H9 (cell line): Measurements from ENCODE around the gene ASB8. TPM values are rescaled to one million over a fixed set of nuclear protein-coding genes. Genes with fewer than 3 reads are reported as not detected.

ENCODE experiments used
- DNase-seq: peaks from one replicate; pipeline ENCODE4 v3.0.0-alpha.2; 2017
- H2AFZ ChIP-seq: one replicate; pipeline ENCODE4 v1.6.1; 2013; ENCODE audit warnings: mild to moderate bottlenecking, low read length, control low read depth, moderate library complexity
- H2AK5ac ChIP-seq: 2 replicates; pipeline ENCODE4 v1.6.1; 2013; ENCODE audit warnings: low read length, control low read depth, mixed read lengths; ENCODE audit not compliant: insufficient read length
- H2BK120ac ChIP-seq: one replicate; pipeline ENCODE4 v1.6.1; 2013; ENCODE audit warnings: low read depth, mild to moderate bottlenecking, low read length, control low read depth, inconsistent platforms; ENCODE audit not compliant: poor library complexity, severe bottlenecking
- H2BK12ac ChIP-seq: 2 replicates; pipeline ENCODE4 v1.6.1; 2013; ENCODE audit warnings: low read length, control low read depth, mixed read lengths, low read depth; ENCODE audit not compliant: insufficient read length
- H2BK15ac ChIP-seq: 2 replicates; pipeline ENCODE4 v1.6.1; 2013; ENCODE audit warnings: low read depth, low read length, control low read depth
- H2BK20ac ChIP-seq: one replicate; pipeline ENCODE4 v1.6.1; 2013; ENCODE audit warnings: low read depth, mild to moderate bottlenecking, low read length, control low read depth, inconsistent platforms; ENCODE audit not compliant: poor library complexity, severe bottlenecking
- H2BK5ac ChIP-seq: 2 replicates; pipeline ENCODE4 v1.6.1; 2013; ENCODE audit warnings: low read length, control low read depth, mixed read lengths; ENCODE audit not compliant: insufficient read length
- H3K14ac ChIP-seq: 2 replicates; pipeline ENCODE4 v1.6.1; 2013; ENCODE audit warnings: low read length, control low read depth; ENCODE audit not compliant: insufficient read depth
- H3K18ac ChIP-seq: 2 replicates; pipeline ENCODE4 v1.6.1; 2013; ENCODE audit warnings: low read depth, mild to moderate bottlenecking, mixed read lengths, low read length, control low read depth; ENCODE audit not compliant: insufficient read length
- H3K23ac ChIP-seq: 2 replicates; pipeline ENCODE4 v1.6.1; 2013; ENCODE audit warnings: low read length, control low read depth, mixed read lengths, low read depth; ENCODE audit not compliant: insufficient read length
- H3K23me2 ChIP-seq: 2 replicates; pipeline ENCODE4 v1.6.1; 2013; ENCODE audit warnings: low read depth, mild to moderate bottlenecking, mixed read lengths, low read length, control low read depth; ENCODE audit not compliant: insufficient read length, poor library complexity, severe bottlenecking
- H3K27ac ChIP-seq: 2 replicates; pipeline ENCODE4 v1.5.1; 2013; ENCODE audit warnings: low read length, control low read depth, mixed read lengths, low read depth; ENCODE audit not compliant: insufficient read length
- H3K27me3 ChIP-seq: 2 replicates; pipeline ENCODE4 v1.6.1; 2013; ENCODE audit warnings: low read length, control low read depth, inconsistent platforms; ENCODE audit not compliant: insufficient read depth
- H3K4ac ChIP-seq: 2 replicates; pipeline ENCODE4 v1.6.1; 2013; ENCODE audit warnings: low read depth, mild to moderate bottlenecking, control low read depth, inconsistent platforms, low read length, moderate library complexity
- H3K4me1 ChIP-seq: 2 replicates; pipeline ENCODE4 v1.6.1; 2013; ENCODE audit warnings: low read length, control low read depth, inconsistent platforms; ENCODE audit not compliant: insufficient read depth
- H3K4me2 ChIP-seq: 2 replicates; pipeline ENCODE4 v1.6.1; 2013; ENCODE audit warnings: low read length, control low read depth, mixed read lengths; ENCODE audit not compliant: insufficient read length, insufficient read depth
- H3K56ac ChIP-seq: 2 replicates; pipeline ENCODE4 v1.6.1; 2013; ENCODE audit warnings: low read depth, mild to moderate bottlenecking, mixed read lengths, low read length, control low read depth; ENCODE audit not compliant: insufficient read length
- H3K79me1 ChIP-seq: 2 replicates; pipeline ENCODE4 v1.6.1; 2013; ENCODE audit warnings: low read depth, mild to moderate bottlenecking, moderate library complexity, low read length, control low read depth, inconsistent platforms; ENCODE audit not compliant: insufficient read depth, poor library complexity, severe bottlenecking
- H3K79me2 ChIP-seq: 2 replicates; pipeline ENCODE4 v1.6.1; 2013; ENCODE audit warnings: low read length, control low read depth, inconsistent platforms; ENCODE audit not compliant: insufficient read depth
- H3K9ac ChIP-seq: 2 replicates; pipeline ENCODE4 v1.6.1; 2013; ENCODE audit warnings: low read length, control low read depth, mixed read lengths; ENCODE audit not compliant: insufficient read length; ENCODE audit errors: extremely low read depth
- H3K9me3 ChIP-seq: one replicate; pipeline ENCODE4 v1.6.1; 2013; ENCODE audit warnings: low read depth, low read length, inconsistent platforms; ENCODE audit not compliant: control insufficient read depth
- H3T11ph ChIP-seq: one replicate; pipeline ENCODE4 v1.6.1; 2013; ENCODE audit warnings: mild to moderate bottlenecking, low read length, control low read depth, inconsistent platforms
- H4K20me1 ChIP-seq: one replicate; pipeline ENCODE4 v1.6.1; 2013; ENCODE audit not compliant: control insufficient read depth, insufficient read length, insufficient read depth
- H4K5ac ChIP-seq: 2 replicates; pipeline ENCODE4 v1.6.1; 2013; ENCODE audit warnings: low read depth, mild to moderate bottlenecking, mixed read lengths, low read length, control low read depth; ENCODE audit not compliant: insufficient read length
- H4K8ac ChIP-seq: replicated peaks from 2 replicates; pipeline ENCODE4 v1.6.1; 2013; ENCODE audit warnings: low read length, control low read depth, mixed read lengths, low read depth; ENCODE audit not compliant: insufficient read length
- H4K91ac ChIP-seq: 2 replicates; pipeline ENCODE4 v1.6.1; 2013; ENCODE audit warnings: low read depth, mild to moderate bottlenecking, moderate library complexity, mixed read lengths, low read length, control low read depth; ENCODE audit not compliant: insufficient read length
- H3K27ac Mint-ChIP-seq, 3 experiments: 2 replicates in 2 of 3; 3 replicates in 1 of 3; pipeline ENCODE4 v1.8.0; 2020 to 2021; ENCODE audit warnings: mixed read lengths in 3 of 3, mild to moderate bottlenecking in 1 of 3, moderate library complexity in 1 of 3
- H3K27me3 Mint-ChIP-seq: 2 replicates; pipeline ENCODE4 v1.8.0; 2021; ENCODE audit warnings: low read depth, mild to moderate bottlenecking, moderate library complexity, mixed read lengths
- H3K36me3 Mint-ChIP-seq, 3 experiments: 2 replicates in 2 of 3; 3 replicates in 1 of 3; pipeline ENCODE4 v1.8.0; 2020 to 2021; ENCODE audit warnings: low read depth in 3 of 3, mixed read lengths in 3 of 3; ENCODE audit not compliant: insufficient read depth in 1 of 3
- H3K4me1 Mint-ChIP-seq, 2 experiments: 2 replicates each; pipeline ENCODE4 v1.8.0; 2020; ENCODE audit warnings: mixed read lengths in 2 of 2
- H3K4me3 Mint-ChIP-seq, 2 experiments: 2 replicates in 1 of 2; 3 replicates in 1 of 2; pipeline ENCODE4 v1.8.0; 2020 to 2021; ENCODE audit warnings: mild to moderate bottlenecking in 2 of 2, mixed read lengths in 2 of 2, moderate library complexity in 1 of 2
- H3K9me3 Mint-ChIP-seq, 2 experiments: 2 replicates in 1 of 2; 3 replicates in 1 of 2; pipeline ENCODE4 v1.8.0; 2020; ENCODE audit warnings: mild to moderate bottlenecking in 2 of 2, mixed read lengths in 2 of 2, moderate library complexity in 1 of 2
- CTCF ChIP-seq: fragments of 200-600 bp; sonication (generic); conservative IDR thresholded peaks from 3 replicates; pipeline ENCODE4 v1.8.0; 2021; ENCODE audit warnings: antibody characterized with exemption, mild to moderate bottlenecking
- WGBS: extraction: QIAGEN DNeasy Blood & Tissue Kit; methylation state at CpG from one replicate; pipeline ENCODE4 v1.1.7; 2013; ENCODE audit warnings: missing lambda C conversion rate, low lambda C conversion rate, mixed read lengths; ENCODE audit not compliant: insufficient read length; ENCODE audit errors: extremely low coverage; 5-methylcytosine and 5-hydroxymethylcytosine counted together
- total RNA-seq: library from RNA; stranded (reverse); gene quantifications from 2 replicates; pipeline ENCODE4 v1.2.1, GENCODE V29; 2021

The ASB8 gene
- total RNA-seq, 1 experiment from 2014 or later, result 10.9 TPM

- Mint-ChIP-seq H3K27me3 (peaks cover 100% of the 10 kb centered on the region), H3K36me3 (no peaks in the 10 kb centered on the region), H3K4me3 (peak overlapping the region; percentile 79 to 87), H3K27ac (peak overlapping the region in 1 of 3 experiments; percentile 50; a peak in 1 of 7 replicates), H3K9me3 (no peaks in the 10 kb centered on the region; a peak in 2 of 5 replicates), H3K4me1 (peaks cover 27 to 29% of the 10 kb centered on the region in 2 experiments)
- Histone ChIP-seq H4K91ac (no peak overlapping the region), H2BK20ac (no peak overlapping the region), H3K79me1 (no peaks in the 10 kb centered on the region), H3K56ac (no peak overlapping the region), H2BK120ac (no peak overlapping the region), H3K23me2 (peaks cover 21% of the 10 kb centered on the region), H3K79me2 (no peaks in the 10 kb centered on the region), H2AK5ac (no peak overlapping the region), H3K4ac (no peak overlapping the region), H3K9ac (no peak overlapping the region), H4K20me1 (no peaks in the 10 kb centered on the region), H3K18ac (no peak overlapping the region), H3T11ph (no peak overlapping the region), H2BK5ac (no peak overlapping the region), H2AFZ (no peak overlapping the region), H3K23ac (no peak overlapping the region), H3K4me1 (no peaks in the 10 kb centered on the region), H3K27ac (no peak overlapping the region), H3K9me3 (no peaks in the 10 kb centered on the region), H4K8ac (no peak overlapping the region), H4K5ac (no peak overlapping the region), H3K4me2 (peak overlapping the region; percentile 54), H2BK12ac (no peak overlapping the region), H3K27me3 (peaks cover 15% of the 10 kb centered on the region; the same call in 1 of the 2 replicates), H2BK15ac (no peak overlapping the region), H3K14ac (no peak overlapping the region)
- no peak for TF ChIP-seq CTCF
- DNase-seq, result no peak
- no CpG with 5 or more reads among the region's 20 CpGs for WGBS
Observed at GRCh38 chr12:48184549-48184922, 27.2 kb upstream of the ASB8 start.
